ENCODE data around the gene BOLA2.
"Not testable (repeated sequence)": the region's sequence is repeated elsewhere in the genome, so short reads cannot be mapped to it uniquely, and the experiment has no call there.

The BOLA2 gene

DNA sequence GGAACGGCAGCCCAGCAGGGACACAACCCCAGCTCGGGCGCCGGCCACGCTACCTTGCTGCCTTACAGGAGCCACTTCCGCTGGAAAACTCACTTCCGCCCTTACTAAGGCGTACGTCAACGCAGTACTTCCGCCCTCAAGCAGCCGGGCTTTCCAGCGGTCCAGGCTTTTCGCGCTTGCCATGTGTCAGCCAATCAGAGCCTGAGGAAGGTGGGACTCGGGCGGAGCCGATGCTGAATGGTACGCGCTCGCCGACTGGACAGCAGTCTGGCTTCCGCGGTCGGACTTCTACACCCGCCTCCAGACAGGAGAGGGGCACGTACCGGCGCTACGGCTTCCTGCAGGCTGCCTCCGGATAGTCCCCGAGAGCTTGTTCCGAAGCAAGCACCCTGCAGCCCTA, at the start of gene BOLA2, which contains the start of gene SLX1B:
BOLA2 (minus strand) TSS at position 83 of the 400 bp plus-strand sequence. CDS start 98 bp downstream, outside the sequence.
SLX1B (plus strand) TSS at position 265 of the 400 bp plus-strand sequence.
- in situ Hi-C loops (cut with HindIII; ENCODE audit: low sequenced_read_pairs) = not testable (repeated sequence)

GRCh38 chr16:29482276-29482675, 28.1 kb upstream of the BOLA2 start:
- in situ Hi-C loops (cut with HindIII; ENCODE audit: low sequenced_read_pairs) = not testable (repeated sequence)

GRCh38 chr16:29472065-29472464, 17.9 kb upstream of the BOLA2 start:
- in situ Hi-C loops (cut with HindIII; ENCODE audit: low sequenced_read_pairs) = not testable (repeated sequence)

DNA sequence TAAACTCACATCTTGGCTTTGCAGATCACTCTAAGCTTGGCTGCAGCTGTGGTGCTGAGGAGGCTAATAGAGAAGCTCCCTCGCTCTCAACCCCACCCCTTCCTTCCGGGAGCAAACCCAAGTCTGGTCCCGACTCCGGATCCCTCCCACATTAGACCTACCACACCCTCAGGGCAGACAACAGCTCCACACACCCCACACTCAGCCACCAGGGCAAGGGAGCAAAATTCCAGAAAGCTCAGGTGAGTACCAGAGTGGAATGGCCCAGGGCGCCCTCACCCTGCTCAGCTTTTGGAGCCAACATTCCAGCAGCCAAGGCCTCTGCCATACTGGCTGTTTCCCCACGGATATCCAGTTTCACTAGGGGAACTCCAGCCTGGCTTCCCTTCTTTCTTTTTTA, 15.5 kb upstream of the BOLA2 start:
- in situ Hi-C loops (cut with HindIII; ENCODE audit: low sequenced_read_pairs) = not testable (repeated sequence)

GRCh38 chr16:29467654-29468366, 13.7 kb upstream of the BOLA2 start:
- in situ Hi-C loops (cut with HindIII; ENCODE audit: low sequenced_read_pairs) = not testable (repeated sequence)

- in situ Hi-C loops (cut with HindIII; ENCODE audit: low sequenced_read_pairs) = not testable (repeated sequence)
These were observed 12.8 kb upstream of the BOLA2 start for GRCh38 chr16:29466904-29467303.

DNA sequence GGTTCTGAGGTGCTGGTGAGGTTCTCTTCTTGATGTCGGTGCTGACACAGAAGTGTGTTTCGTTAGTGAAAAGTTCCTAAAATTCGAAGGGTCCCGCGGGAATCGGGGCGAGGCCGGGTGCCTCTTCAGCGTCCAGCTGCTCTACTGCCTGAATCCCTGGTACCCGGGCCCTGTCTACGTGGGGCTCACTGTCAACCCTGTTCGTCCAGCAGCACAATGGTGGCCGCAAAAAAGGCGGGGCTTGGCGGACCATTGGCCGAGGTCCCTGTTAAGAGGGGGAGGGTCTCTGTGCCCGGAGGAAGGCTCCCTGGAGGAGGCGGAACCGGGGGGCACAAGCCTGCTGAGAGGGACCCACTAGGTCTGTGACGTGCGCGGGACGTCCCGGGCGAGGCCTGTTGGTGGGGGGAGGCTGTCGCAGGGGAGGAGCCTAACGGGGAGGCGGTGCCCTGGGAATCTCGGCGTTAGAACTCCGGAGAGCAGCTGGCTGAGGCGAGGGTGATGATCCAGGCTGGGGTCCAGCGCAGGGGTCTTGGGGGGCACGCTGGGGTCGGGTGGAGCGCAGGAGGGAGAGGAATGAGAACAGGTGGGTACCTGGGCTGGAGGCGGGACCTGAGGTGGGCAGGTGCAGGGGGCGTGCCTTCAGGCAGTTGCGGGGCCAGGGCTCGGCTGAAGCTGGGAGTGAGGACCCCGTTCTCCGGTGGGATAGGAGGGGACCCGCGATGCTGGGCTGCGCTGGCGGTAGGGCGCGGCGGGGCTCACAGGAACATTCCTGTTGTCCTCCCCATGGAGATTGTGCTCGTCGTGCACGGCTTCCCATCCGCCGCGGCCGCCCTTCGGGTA, 12.1 kb upstream of the BOLA2 start:
- in situ Hi-C loops (cut with HindIII; ENCODE audit: low sequenced_read_pairs) = not testable (repeated sequence)

DNA sequence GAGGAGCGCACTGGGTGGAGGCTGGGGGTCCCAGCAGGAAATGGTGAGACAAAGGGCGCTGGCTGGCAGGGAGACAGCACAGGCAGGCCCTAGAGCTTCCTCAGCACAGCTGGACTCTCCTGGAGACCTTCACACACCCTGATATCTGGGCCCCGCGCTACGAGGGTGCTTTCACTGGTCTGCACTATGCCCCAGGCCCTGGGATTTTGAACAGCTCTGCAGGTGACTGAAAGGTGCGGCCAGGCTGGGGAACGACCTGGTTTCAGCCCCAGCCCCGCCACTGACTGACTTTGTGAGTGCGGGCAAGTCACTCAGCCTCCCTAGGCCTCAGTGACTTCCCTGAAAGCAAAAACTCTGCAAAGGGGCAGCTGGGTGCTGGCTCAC, 6.5 kb upstream of the BOLA2 start:
- in situ Hi-C loops (cut with HindIII; ENCODE audit: low sequenced_read_pairs) = not testable (repeated sequence)

- in situ Hi-C loops (cut with HindIII; ENCODE audit: low sequenced_read_pairs) = not testable (repeated sequence)
These were observed 5.8 kb upstream of the BOLA2 start, which contains the start of gene SULT1A4 for GRCh38 chr16:29459706-29460646. Gene SULT1A4, plus strand, starts transcription at chr16:29459913. Its CDS starts 1,473 bp downstream, at chr16:29461386.

GRCh38 chr16:29457660-29458059, 3.5 kb upstream of the BOLA2 start:
- in situ Hi-C loops (cut with HindIII; ENCODE audit: low sequenced_read_pairs) = not testable (repeated sequence)

DNA sequence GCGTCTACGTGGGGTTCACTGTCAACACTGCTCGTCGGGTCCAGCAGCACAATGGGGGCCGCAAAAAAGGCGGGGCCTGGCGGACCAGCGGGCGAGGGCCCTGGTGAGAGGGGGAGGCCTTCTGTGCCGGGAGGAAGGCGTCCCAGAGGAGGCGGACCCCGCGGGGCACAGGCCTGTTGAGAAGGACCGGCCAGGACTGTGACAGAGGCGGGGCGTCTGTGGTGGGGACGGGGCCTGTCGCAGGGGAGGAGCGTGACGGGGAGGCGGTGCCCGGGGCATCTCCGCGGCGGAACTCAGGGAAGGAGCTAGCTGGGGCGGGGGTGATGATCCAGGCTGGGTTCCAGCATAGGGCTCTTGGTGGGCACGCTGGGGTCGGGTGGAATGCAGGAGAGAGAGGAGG, 677 bp upstream of the BOLA2 start:
- in situ Hi-C loops (cut with HindIII; ENCODE audit: low sequenced_read_pairs) = not testable (repeated sequence)

- in situ Hi-C loops (cut with HindIII; ENCODE audit: low sequenced_read_pairs) = not testable (repeated sequence)
These were observed 397 bp downstream of the BOLA2 start for GRCh38 chr16:29453754-29454153.

- in situ Hi-C loops (cut with HindIII; ENCODE audit: low sequenced_read_pairs) = not testable (repeated sequence)
These were observed 28.8 kb downstream of the BOLA2 start for GRCh38 chr16:29425390-29425789.

GRCh38 chr16:29423587-29423986, 30.6 kb downstream of the BOLA2 start:
- in situ Hi-C loops (cut with HindIII; ENCODE audit: low sequenced_read_pairs) = not testable (repeated sequence)

- in situ Hi-C loops (cut with HindIII; ENCODE audit: low sequenced_read_pairs) = not testable (repeated sequence)
These were observed 48.9 kb downstream of the BOLA2 start for GRCh38 chr16:29405249-29405648.

All from DLD1 (cell line).